Neural progenitor cell (in vitro differentiated cells): ENCODE measurements around the gene LAX1.

ENCODE experiments used
- EZH2 ChIP-seq: fragments of 200-600 bp; sonication (generic); IDR thresholded peaks from 2 replicates; pipeline ENCODE4 v1.6.1; 2017; ENCODE audit warnings: antibody characterized with exemption, mild to moderate bottlenecking, moderate library complexity
- EZH2phosphoT487 ChIP-seq: fragments of 200-600 bp; sonication (generic); IDR thresholded peaks from 2 replicates; pipeline ENCODE4 v1.6.1; 2017; ENCODE audit warnings: antibody characterized with exemption
- TF ChIP-seq, protein P1 (sequence below): fragments of 200-600 bp; sonication (generic); IDR thresholded peaks from 2 replicates; pipeline ENCODE4 v1.5.1; 2017; ENCODE audit warnings: antibody characterized with exemption, mild to moderate bottlenecking

- TF ChIP-seq, protein P1, sequence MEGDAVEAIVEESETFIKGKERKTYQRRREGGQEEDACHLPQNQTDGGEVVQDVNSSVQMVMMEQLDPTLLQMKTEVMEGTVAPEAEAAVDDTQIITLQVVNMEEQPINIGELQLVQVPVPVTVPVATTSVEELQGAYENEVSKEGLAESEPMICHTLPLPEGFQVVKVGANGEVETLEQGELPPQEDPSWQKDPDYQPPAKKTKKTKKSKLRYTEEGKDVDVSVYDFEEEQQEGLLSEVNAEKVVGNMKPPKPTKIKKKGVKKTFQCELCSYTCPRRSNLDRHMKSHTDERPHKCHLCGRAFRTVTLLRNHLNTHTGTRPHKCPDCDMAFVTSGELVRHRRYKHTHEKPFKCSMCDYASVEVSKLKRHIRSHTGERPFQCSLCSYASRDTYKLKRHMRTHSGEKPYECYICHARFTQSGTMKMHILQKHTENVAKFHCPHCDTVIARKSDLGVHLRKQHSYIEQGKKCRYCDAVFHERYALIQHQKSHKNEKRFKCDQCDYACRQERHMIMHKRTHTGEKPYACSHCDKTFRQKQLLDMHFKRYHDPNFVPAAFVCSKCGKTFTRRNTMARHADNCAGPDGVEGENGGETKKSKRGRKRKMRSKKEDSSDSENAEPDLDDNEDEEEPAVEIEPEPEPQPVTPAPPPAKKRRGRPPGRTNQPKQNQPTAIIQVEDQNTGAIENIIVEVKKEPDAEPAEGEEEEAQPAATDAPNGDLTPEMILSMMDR: no peak
- TF ChIP-seq EZH2phosphoT487 (no peak), EZH2 (no peak)
Observed at GRCh38 chr1:203768256-203768655, 3.3 kb downstream of the LAX1 start.
